MCF 10A (cell line): ENCODE results near the gene GNB3. TPM values are rescaled to one million over a fixed set of nuclear protein-coding genes. Genes with fewer than 3 reads are reported as not detected.

Experiments used
- BruUV-seq: library from RNA; stranded (reverse); fragments of 400-500 nt; replicated peaks from 2 replicates; lab custom pipeline; 2021; lab: Mats Ljungman, UMichigan
- CTCF ChIA-PET: fragments of 300-600 bp; sonication (Branson Sonifier 250); formaldehyde crosslinking; extraction: SDS; loops from one replicate; lab custom pipeline; 2021; ENCODE audit warnings: antibody characterized with exemption, inconsistent platforms; lab: Yijun Ruan, JAX
- POLR2A ChIA-PET: fragments of 300-600, 350-650 bp; sonication (Branson Sonifier 250); formaldehyde crosslinking; extraction: SDS; loops from one replicate; lab custom pipeline; 2020; ENCODE audit warnings: antibody characterized with exemption, inconsistent platforms; lab: Yijun Ruan, JAX
- DNase-seq: peaks from one replicate; pipeline ENCODE4 v3.0.0-alpha.2; 2018; ENCODE audit not compliant: unreplicated experiment
- H3K27ac Mint-ChIP-seq: one replicate; pipeline ENCODE4 v1.8.0; 2022; ENCODE audit warnings: mild to moderate bottlenecking, low read depth, mixed read lengths; ENCODE audit not compliant: unreplicated experiment
- H3K27me3 Mint-ChIP-seq: one replicate; pipeline ENCODE4 v1.8.0; 2022; ENCODE audit warnings: mixed read lengths; ENCODE audit not compliant: insufficient read depth, unreplicated experiment
- H3K36me3 Mint-ChIP-seq: one replicate; pipeline ENCODE4 v1.8.0; 2022; ENCODE audit warnings: mild to moderate bottlenecking, moderate library complexity, mixed read lengths; ENCODE audit not compliant: insufficient read depth, unreplicated experiment
- H3K4me1 Mint-ChIP-seq: one replicate; pipeline ENCODE4 v1.8.0; 2022; ENCODE audit warnings: mixed read lengths; ENCODE audit not compliant: insufficient read depth, unreplicated experiment
- H3K4me3 Mint-ChIP-seq: one replicate; pipeline ENCODE4 v1.8.0; 2022; ENCODE audit warnings: mild to moderate bottlenecking, moderate library complexity, mixed read lengths; ENCODE audit not compliant: unreplicated experiment
- H3K9me3 Mint-ChIP-seq: one replicate; pipeline ENCODE4 v1.8.0; 2022; ENCODE audit warnings: mixed read lengths; ENCODE audit not compliant: unreplicated experiment
- intact Hi-C: fragments of 100-400 bp; cut with micrococcal nuclease; formaldehyde crosslinking; loops from 2 replicates; pipeline ENCODE4 v1.14.1; 2022
- total RNA-seq: library from RNA; stranded (reverse); gene quantifications from 2 replicates; pipeline ENCODE4 v1.2.3, GENCODE V29; 2022
- TF ChIP-seq, protein P1 (sequence below): fragments of 200-600 bp; IDR thresholded peaks from one replicate; pipeline ENCODE4 v1.8.0; 2022; ENCODE audit warnings: antibody characterized with exemption, mild to moderate bottlenecking; ENCODE audit not compliant: unreplicated experiment

Gene GNB3
- total RNA-seq, 1 experiment from 2014 or later: not detected

DNA sequence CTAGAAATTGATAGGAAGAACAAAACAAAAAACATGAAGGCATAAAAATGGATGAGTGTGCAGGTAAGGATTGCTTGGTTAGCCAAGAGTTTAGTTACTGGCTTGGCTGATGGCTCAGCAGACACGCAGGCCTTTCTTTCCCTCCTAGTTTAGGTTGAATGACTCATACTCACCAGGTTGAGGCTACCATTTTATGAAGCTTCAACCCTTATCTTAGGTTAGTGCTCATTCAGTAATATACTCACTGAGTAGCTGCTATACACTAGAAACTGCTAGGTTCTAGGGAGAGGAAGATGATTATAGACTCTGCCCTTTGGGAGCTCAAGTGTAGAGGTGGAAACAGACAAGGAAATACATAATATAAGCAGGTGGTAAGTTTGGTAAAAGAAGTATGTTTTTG lies 6.5 kb upstream of the GNB3 start:
- BruUV-seq: no TSS peak
- ChIA-PET POLR2A (interaction anchor here (0.6 to 4.0 kb wide), 7 partner anchors 17 to 145 kb away, joined by 3 to 23 read pairs (median 4); partner anchors contain the start of genes CDCA3, MLF2, USP5 and ZNF384), CTCF (interaction anchor here (0.6 to 8.7 kb wide), 17 partner anchors 9 to 230 kb away, joined by 3 to 74 read pairs (median 4); partner anchors contain the start of genes MLF2, PTMS and USP5)
- peaks cover 2% of the 10 kb centered on the region for H3K4me1 Mint-ChIP-seq
- peaks cover 28% of the 10 kb centered on the region for H3K27me3 Mint-ChIP-seq
- H3K9me3 Mint-ChIP-seq: no peaks in the 10 kb centered on the region
- H3K4me3 Mint-ChIP-seq: no peak overlapping the region
- TF ChIP-seq, protein P1, sequence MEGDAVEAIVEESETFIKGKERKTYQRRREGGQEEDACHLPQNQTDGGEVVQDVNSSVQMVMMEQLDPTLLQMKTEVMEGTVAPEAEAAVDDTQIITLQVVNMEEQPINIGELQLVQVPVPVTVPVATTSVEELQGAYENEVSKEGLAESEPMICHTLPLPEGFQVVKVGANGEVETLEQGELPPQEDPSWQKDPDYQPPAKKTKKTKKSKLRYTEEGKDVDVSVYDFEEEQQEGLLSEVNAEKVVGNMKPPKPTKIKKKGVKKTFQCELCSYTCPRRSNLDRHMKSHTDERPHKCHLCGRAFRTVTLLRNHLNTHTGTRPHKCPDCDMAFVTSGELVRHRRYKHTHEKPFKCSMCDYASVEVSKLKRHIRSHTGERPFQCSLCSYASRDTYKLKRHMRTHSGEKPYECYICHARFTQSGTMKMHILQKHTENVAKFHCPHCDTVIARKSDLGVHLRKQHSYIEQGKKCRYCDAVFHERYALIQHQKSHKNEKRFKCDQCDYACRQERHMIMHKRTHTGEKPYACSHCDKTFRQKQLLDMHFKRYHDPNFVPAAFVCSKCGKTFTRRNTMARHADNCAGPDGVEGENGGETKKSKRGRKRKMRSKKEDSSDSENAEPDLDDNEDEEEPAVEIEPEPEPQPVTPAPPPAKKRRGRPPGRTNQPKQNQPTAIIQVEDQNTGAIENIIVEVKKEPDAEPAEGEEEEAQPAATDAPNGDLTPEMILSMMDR: no peak
- no peak for DNase-seq
- no peak overlapping the region for H3K27ac Mint-ChIP-seq
- intact Hi-C loops: no loop called here
- H3K36me3 Mint-ChIP-seq: no peaks in the 10 kb centered on the region

DNA sequence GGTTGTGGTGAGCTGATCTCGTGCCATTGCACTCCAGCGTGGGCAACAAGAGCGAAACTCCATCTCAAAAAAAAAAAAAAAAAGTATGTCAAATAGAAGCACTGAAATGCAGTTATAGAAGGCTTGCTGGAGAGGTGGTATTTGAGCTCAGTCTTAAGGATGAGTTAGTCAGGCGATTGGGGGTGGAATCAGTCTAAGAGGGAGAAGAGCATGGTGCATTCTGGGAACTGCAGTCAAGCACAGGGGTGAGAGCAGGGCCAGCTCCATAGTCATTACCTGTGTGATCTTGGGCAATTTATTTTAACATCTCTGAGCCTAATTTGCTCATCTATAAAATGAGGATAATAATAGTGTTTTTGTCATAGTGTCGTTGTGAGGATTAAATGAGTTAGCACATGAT lies 5.9 kb upstream of the GNB3 start:
- ChIA-PET POLR2A (interaction anchor here (1.1 to 4.0 kb wide), 5 partner anchors 17 to 102 kb away, joined by 3 to 23 read pairs (median 4); partner anchors contain the start of genes CDCA3, MLF2 and USP5), CTCF (interaction anchor here (0.6 to 8.7 kb wide), 20 partner anchors 9 to 273 kb away, joined by 3 to 74 read pairs (median 4); partner anchors contain the start of genes MLF2 and PTMS)
- intact Hi-C loops: loop anchor here (1.0 kb wide), 1 partner anchor 82 kb away; the partner anchor contains the start of gene MLF2
- no peak for DNase-seq
- Mint-ChIP-seq H3K27me3 (peaks cover 21% of the 10 kb centered on the region), H3K36me3 (no peaks in the 10 kb centered on the region), H3K4me1 (no peaks in the 10 kb centered on the region), H3K9me3 (no peaks in the 10 kb centered on the region), H3K4me3 (no peak overlapping the region), H3K27ac (no peak overlapping the region)
- no TSS peak for BruUV-seq
- TF ChIP-seq, protein P1: no peak

DNA sequence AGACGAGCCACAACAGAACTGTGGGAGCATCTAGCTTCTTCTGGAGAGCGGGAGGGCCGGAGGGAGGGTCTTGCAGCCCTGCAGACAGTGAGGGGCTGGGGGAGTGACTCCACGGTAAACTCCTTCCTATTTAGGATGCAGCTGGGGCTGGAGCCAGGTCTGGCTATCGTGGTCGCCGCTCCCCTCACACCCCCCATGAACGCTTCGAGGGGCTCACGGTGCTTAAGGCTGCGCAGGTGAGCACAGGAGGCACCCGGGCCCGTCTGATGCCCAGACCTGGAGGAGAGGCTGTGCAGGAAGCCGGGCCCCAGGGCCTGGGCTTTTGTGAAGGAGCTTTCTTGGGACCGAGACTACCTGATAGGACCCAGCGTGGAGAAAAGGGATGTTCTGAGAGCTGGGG lies 3.9 kb upstream of the GNB3 start:
- H3K27ac Mint-ChIP-seq: no peak overlapping the region
- no peaks in the 10 kb centered on the region for H3K4me1 Mint-ChIP-seq
- intact Hi-C loops: no loop called here
- BruUV-seq: no TSS peak
- TF ChIP-seq, protein P1: no peak
- peaks cover 2% of the 10 kb centered on the region for H3K27me3 Mint-ChIP-seq
- no peaks in the 10 kb centered on the region for H3K36me3 Mint-ChIP-seq
- no peaks in the 10 kb centered on the region for H3K9me3 Mint-ChIP-seq
- POLR2A ChIA-PET: no interaction called here
- no peak for DNase-seq
- CTCF ChIA-PET: interaction anchor here (0.6 to 8.7 kb wide), 10 partner anchors 11 to 140 kb away, joined by 3 to 74 read pairs (median 6); partner anchors contain the start of genes CDCA3, MLF2 and USP5
- H3K4me3 Mint-ChIP-seq: no peak overlapping the region

DNA sequence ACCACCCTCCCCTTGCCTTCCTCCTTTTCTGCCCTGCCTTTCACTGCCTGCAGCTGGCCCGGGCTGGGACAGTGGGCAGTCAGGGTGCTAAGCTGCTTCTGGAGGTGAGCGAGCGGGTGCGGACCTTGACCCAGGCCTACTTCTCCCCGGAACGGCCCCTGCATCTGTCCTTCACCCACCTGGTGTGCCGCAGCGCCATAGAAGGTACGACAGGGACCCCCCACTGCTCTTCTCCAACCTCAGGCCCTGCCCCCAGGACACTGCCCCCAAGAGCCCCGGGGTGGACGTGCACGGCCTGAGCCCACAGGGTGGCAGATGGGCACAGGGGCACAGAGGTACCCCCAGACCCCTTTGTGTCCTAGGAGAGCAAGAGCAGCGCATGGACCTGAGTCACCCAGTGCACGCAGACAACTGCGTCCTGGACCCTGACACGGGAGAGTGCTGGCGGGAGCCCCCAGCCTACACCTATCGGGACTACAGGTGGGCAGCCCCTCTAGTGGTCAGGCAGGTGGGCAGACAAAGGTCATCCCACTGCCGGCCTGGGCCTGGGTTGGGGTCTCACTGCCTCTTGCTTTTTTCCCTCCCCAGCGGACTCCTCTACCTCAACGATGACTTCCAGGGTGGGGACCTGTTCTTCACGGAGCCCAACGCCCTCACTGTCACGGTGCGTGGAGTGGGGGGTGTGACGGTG lies 3.2 kb upstream of the GNB3 start:
- no peaks in the 10 kb centered on the region for H3K4me1 Mint-ChIP-seq
- DNase-seq: no peak
- no TSS peak for BruUV-seq
- no peaks in the 10 kb centered on the region for H3K9me3 Mint-ChIP-seq
- H3K27me3 Mint-ChIP-seq: no peaks in the 10 kb centered on the region
- H3K36me3 Mint-ChIP-seq: no peaks in the 10 kb centered on the region
- POLR2A ChIA-PET: no interaction called here
- CTCF ChIA-PET: interaction anchor here (0.5 to 3.5 kb wide), 9 partner anchors 12 to 611 kb away, joined by 3 to 22 read pairs (median 3); partner anchors contain the start of genes CDCA3 and USP5
- intact Hi-C loops: no loop called here
- no peak overlapping the region for H3K4me3 Mint-ChIP-seq
- TF ChIP-seq, protein P1: no peak
- no peak overlapping the region for H3K27ac Mint-ChIP-seq
